Measurements from ENCODE around the gene OLR1.

OLR1 gene

GRCh38 chr12:10151621-10152020, 20.3 kb downstream of the OLR1 start:
- DNase-seq: no peak

- DNase-seq: no peak
These were observed 24.1 kb downstream of the OLR1 start for GRCh38 chr12:10147714-10148403.

- DNase-seq: no peak
These were observed 28.8 kb downstream of the OLR1 start for GRCh38 chr12:10142976-10143589.

- no peak for DNase-seq
These were observed 31.9 kb downstream of the OLR1 start for GRCh38 chr12:10140001-10140400.

GRCh38 chr12:10136637-10137205, 35.2 kb downstream of the OLR1 start:
- peak; percentile 10 for DNase-seq

- no peak for DNase-seq
These were observed 36.8 kb downstream of the OLR1 start for GRCh38 chr12:10135126-10135525.

GRCh38 chr12:10132850-10133370, 39.0 kb downstream of the OLR1 start:
- no peak for DNase-seq

- DNase-seq: no peak
These were observed 40.7 kb downstream of the OLR1 start for GRCh38 chr12:10131111-10131690.

GRCh38 chr12:10130042-10130441, 41.9 kb downstream of the OLR1 start, which contains the start of gene CLEC7A:
Gene CLEC7A, minus strand, starts transcription at chr12:10130199. Its CDS starts 117 bp downstream, at chr12:10130082.
- no peak for DNase-seq

- DNase-seq: no peak
These were observed 43.2 kb downstream of the OLR1 start for GRCh38 chr12:10128687-10129086.

- no peak for DNase-seq
These were observed 45.5 kb downstream of the OLR1 start for GRCh38 chr12:10126413-10126812.

GRCh38 chr12:10122689-10123088, 49.2 kb downstream of the OLR1 start:
- DNase-seq: no peak

GRCh38 chr12:10121278-10121677, 50.7 kb downstream of the OLR1 start:
- DNase-seq: no peak

GRCh38 chr12:10119066-10119465, 52.9 kb downstream of the OLR1 start:
- DNase-seq: no peak

- no peak for DNase-seq
These were observed 56.0 kb downstream of the OLR1 start for GRCh38 chr12:10115890-10116289.

GRCh38 chr12:10115311-10115710, 56.6 kb downstream of the OLR1 start:
- DNase-seq: no peak

- no peak for DNase-seq
These were observed 58.0 kb downstream of the OLR1 start for GRCh38 chr12:10113920-10114319.

GRCh38 chr12:10113075-10113474, 58.9 kb downstream of the OLR1 start:
- DNase-seq: no peak

GRCh38 chr12:10111451-10111850, 60.5 kb downstream of the OLR1 start:
- DNase-seq: no peak

GRCh38 chr12:10110256-10110844, 61.6 kb downstream of the OLR1 start:
- DNase-seq: no peak

All from NCI-H2029 treated with DMSO at 0.1 percent for 48 hours (cell line).